Measurements from ENCODE around the gene CLRN3. TPM values are rescaled to one million over a fixed set of nuclear protein-coding genes. Genes with fewer than 3 reads are reported as not detected.

CLRN3 gene
- total RNA-seq, 1 donor from 2014 or later: not detected

DNA sequence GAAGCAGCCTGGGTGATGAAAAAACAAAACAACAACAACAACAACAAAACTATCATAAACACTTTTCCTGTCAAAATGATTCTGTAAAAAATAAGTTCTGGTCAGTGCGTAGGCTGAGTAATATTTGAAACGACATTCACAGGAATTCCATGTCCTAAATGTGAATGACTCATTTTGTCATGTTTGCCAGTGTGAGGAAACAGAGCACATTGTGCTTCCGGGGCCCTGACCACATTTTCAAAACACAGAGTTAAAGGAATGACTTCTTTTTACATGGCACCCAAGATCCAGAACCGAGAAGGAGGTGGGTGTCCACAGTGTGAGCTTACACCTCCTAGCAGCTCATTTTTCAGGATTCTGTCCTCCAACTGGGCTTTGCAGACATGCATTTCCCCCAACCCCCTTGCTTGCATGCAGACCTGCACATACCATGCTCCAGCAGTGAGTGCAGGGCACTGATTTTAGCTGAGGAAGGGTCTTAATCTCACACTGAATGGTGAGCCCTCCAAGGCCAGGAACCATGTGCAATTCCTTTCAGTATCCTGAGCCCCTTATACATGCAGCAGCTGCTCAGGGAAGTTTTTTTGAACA, 3.0 kb downstream of the CLRN3 start:
- H3K27ac Mint-ChIP-seq: no peak overlapping the region
- POLR2A ChIA-PET: no interaction called here
- TF ChIP-seq, protein P1, sequence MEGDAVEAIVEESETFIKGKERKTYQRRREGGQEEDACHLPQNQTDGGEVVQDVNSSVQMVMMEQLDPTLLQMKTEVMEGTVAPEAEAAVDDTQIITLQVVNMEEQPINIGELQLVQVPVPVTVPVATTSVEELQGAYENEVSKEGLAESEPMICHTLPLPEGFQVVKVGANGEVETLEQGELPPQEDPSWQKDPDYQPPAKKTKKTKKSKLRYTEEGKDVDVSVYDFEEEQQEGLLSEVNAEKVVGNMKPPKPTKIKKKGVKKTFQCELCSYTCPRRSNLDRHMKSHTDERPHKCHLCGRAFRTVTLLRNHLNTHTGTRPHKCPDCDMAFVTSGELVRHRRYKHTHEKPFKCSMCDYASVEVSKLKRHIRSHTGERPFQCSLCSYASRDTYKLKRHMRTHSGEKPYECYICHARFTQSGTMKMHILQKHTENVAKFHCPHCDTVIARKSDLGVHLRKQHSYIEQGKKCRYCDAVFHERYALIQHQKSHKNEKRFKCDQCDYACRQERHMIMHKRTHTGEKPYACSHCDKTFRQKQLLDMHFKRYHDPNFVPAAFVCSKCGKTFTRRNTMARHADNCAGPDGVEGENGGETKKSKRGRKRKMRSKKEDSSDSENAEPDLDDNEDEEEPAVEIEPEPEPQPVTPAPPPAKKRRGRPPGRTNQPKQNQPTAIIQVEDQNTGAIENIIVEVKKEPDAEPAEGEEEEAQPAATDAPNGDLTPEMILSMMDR (IDR thresholded peaks at IDR 0.05): no peak
- H3K27me3 Mint-ChIP-seq: peaks cover 9% of the 10 kb centered on the region
- intact Hi-C loops (cut with micrococcal nuclease): no loop called here
- DNase-seq (no peak), ATAC-seq (ENCODE audit: low read depth) (no peak)
- H3K9me3 Mint-ChIP-seq: no peaks in the 10 kb centered on the region
- H3K4me3 Mint-ChIP-seq: no peak overlapping the region
- CTCF ChIA-PET: no interaction called here
- no peaks in the 10 kb centered on the region for H3K36me3 Mint-ChIP-seq (ENCODE audit: low read depth)
- H3K4me1 Mint-ChIP-seq: no peaks in the 10 kb centered on the region

DNA sequence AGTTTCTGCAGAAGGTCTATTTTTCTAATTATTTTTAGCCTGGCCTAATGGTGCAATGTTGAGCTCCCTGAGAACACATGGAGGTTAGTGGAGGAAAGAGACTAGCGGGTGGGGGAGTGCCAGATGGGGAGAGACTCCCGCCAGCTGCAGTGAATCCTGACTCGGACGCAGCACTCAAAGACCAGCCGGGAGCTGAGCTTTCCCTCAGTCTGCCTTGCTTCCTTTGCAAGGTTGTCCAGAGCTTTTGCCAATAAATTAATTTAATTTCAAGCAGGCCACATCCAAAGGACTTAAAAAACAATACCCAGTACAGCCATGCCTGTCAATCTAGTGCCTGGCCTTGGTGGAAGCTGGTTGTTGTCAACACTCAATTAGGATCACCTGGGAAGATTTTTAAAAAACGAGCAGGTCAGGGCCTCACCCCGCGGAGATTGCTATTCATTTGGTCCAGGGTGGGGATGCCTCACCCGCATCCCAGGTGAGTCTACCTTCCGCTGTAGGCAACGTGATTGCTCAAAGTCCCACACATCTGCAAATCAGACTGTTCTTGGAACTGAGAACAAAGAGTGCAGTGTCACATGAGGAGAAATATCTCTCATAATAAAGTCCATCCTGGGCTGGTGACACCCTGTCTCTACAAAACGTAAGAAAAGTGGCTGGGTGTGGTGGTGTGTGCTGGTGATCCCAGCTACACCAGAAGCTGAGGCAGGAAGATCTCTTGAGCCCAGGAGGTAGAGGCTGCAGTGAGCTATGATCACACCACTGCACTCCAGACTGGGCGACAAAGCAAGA, 4.0 kb downstream of the CLRN3 start:
- DNase-seq (no peak), ATAC-seq (ENCODE audit: low read depth) (no peak)
- Mint-ChIP-seq H3K4me3 (no peak overlapping the region), H3K36me3 (ENCODE audit: low read depth) (no peaks in the 10 kb centered on the region), H3K4me1 (no peaks in the 10 kb centered on the region), H3K9me3 (no peaks in the 10 kb centered on the region), H3K27me3 (peaks cover 7% of the 10 kb centered on the region), H3K27ac (no peak overlapping the region)
- POLR2A ChIA-PET: no interaction called here
- TF ChIP-seq, protein P1 (IDR thresholded peaks at IDR 0.05): no peak
- intact Hi-C loops (cut with micrococcal nuclease): no loop called here
- CTCF ChIA-PET: no interaction called here

DNA sequence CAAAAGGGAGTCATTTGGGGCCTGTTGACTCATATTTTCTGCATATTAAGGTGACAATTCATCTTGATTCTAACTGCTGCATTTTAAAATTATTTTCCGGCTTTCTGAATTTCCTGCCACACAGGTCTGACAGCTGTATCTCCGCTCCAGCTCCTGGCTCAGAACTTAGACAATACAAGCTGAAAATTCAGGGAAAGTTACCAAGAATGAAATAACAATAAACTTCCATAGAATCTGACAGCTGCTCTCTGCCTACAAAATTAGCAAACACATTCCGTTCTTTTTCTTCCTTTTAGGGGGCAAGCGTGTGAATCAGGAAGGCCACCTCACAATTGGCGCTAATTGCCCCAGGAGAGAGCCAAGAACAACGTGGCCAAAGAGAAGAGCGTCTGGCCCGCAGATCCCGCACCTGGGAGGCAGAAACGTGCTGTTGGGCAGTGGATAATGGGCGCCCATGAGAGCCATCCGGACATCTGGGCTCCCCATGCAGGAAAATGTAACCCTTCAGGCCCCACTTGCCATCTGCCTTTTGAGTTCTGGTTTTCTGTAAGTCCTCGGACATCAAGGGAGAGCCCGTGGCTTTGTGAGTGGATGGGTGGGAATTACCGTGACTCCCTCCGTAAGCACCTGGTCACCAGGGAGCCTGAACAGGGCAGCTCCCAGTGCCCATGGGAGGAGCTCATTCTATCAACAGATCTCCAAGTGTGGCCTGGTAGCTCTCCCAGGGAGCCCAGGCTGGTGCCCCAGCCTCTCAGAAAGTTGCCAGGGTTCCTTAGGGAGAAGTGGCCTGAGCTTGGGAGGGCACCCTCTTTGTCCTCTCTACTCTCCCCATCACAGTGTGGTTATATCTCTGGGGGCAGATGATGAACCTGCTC, 5.0 kb downstream of the CLRN3 start:
- intact Hi-C loops (cut with micrococcal nuclease): no loop called here
- ATAC-seq (ENCODE audit: low read depth) (no peak), DNase-seq (no peak)
- Mint-ChIP-seq H3K4me3 (no peak overlapping the region), H3K4me1 (no peaks in the 10 kb centered on the region), H3K36me3 (ENCODE audit: low read depth) (no peaks in the 10 kb centered on the region), H3K9me3 (no peaks in the 10 kb centered on the region), H3K27ac (no peak overlapping the region), H3K27me3 (peaks cover 4% of the 10 kb centered on the region)
- TF ChIP-seq, protein P1 (IDR thresholded peaks at IDR 0.05): no peak
- CTCF ChIA-PET: no interaction called here
- POLR2A ChIA-PET: no interaction called here

DNA sequence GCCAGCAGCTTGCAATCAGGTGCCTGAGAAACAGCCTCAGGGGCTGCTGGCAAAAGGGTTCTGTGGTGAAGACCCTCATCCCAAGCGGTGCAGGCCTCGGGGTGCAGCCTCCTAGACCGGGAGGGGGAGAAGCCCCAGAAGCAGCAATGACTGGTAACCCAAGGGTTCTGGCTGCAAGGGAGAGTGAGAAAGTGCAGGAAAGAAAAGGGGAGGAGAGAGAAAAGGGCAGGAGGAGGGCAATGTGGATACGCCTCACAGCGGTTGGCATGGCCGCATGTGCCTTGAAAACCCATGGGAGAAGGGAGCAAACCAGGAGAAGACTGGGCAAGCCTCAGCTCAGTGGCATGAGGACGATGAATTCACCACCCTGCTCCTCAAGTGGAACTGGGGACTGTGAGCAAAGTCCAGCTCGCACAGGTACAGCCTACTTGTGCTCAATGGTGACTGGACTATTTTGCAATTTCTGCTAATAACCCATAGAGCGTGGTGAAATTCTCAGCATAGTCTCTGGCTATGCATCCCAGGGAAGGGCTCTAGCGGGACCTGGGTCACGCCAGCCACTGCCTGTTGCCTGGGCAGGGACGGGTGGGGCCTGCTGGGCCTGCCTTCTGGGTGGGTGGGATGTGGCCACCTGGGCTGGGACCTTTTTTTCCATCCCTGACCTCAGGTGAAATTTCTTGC, 6.2 kb downstream of the CLRN3 start:
- intact Hi-C loops (cut with micrococcal nuclease): no loop called here
- H3K36me3 Mint-ChIP-seq (ENCODE audit: low read depth): no peaks in the 10 kb centered on the region
- POLR2A ChIA-PET: no interaction called here
- H3K4me1 Mint-ChIP-seq: peaks cover 4% of the 10 kb centered on the region
- TF ChIP-seq, protein P1 (IDR thresholded peaks at IDR 0.05): no peak
- no peak for ATAC-seq (ENCODE audit: low read depth)
- H3K4me3 Mint-ChIP-seq: no peak overlapping the region
- no peak overlapping the region for H3K27ac Mint-ChIP-seq
- CTCF ChIA-PET: no interaction called here
- no peak for DNase-seq
- no peaks in the 10 kb centered on the region for H3K9me3 Mint-ChIP-seq
- H3K27me3 Mint-ChIP-seq: peaks cover 4% of the 10 kb centered on the region

Measured in activated B cell treated with CpG ODN at 0.5 μM for 24 hours (primary cell).